HepG2 (cell line): Measurements from ENCODE around the gene DSTYK. TPM values are rescaled to one million over a fixed set of nuclear protein-coding genes. Genes with fewer than 3 reads are reported as not detected.

Experiments used
- ATAC-seq: fragments of 200-7000 bp; cut with Tn5 transposase; 3 replicates; pipeline ENCODE4 v1.9.1; 2020; ENCODE audit warnings: mild to moderate bottlenecking, moderate library complexity
- BruUV-seq: library from RNA; stranded (reverse); fragments of 400-500 nt; replicated peaks from 2 replicates; lab custom pipeline; 2021; lab: Mats Ljungman, UMichigan
- CTCF ChIA-PET: fragments of 300-600 bp; formaldehyde crosslinking; extraction: SDS; loops from one replicate; lab custom pipeline; 2021; ENCODE audit warnings: low total read pairs, inconsistent platforms, low intra/inter-chr PET ratio; lab: Yijun Ruan, JAX
- POLR2A ChIA-PET: fragments of 350-600 bp; sonication (Branson Sonifier 250); formaldehyde crosslinking; loops from one replicate; lab custom pipeline; 2020; ENCODE audit warnings: antibody characterized with exemption, inconsistent platforms; lab: Yijun Ruan, JAX
- DNase-seq: peaks from one replicate; pipeline ENCODE4 v3.0.0-alpha.2; 2015; ENCODE audit warnings: low spot score
- FAIRE-seq: peaks from 3 replicates; lab custom pipeline; 2011; peaks lifted over from hg19 to GRCh38; lab: Jason Lieb, UNC
- H2AFZ ChIP-seq: one replicate; pipeline ENCODE4 v1.6.1; 2011; ENCODE audit warnings: low read length, inconsistent platforms
- H3K27ac ChIP-seq: fragments of 300-600 bp; 3 replicates; pipeline ENCODE4 v1.8.0; 2011; ENCODE audit warnings: mixed run types, mild to moderate bottlenecking, mixed read lengths, low read length, inconsistent platforms; ENCODE audit not compliant: insufficient read depth; ENCODE audit errors: extremely low read length
- H3K27me3 ChIP-seq, 2 experiments: fragments of 200-600 bp in 1 of 2; 2 replicates in 1 of 2; 3 replicates in 1 of 2; pipeline versions ENCODE4 v1.6.0 to v1.8.0; 2011; ENCODE audit warnings: low read length in 2 of 2, mild to moderate bottlenecking in 2 of 2, moderate library complexity in 2 of 2, inconsistent platforms in 1 of 2; ENCODE audit not compliant: insufficient read depth in 2 of 2, control insufficient read depth in 1 of 2
- H3K36me3 ChIP-seq, 2 experiments: fragments of 200-600 bp in 1 of 2; replicated peaks in 1 of 2; 2 replicates in 1 of 2; 3 replicates in 1 of 2; pipeline versions ENCODE4 v1.5.1 to v1.8.0; 2011; ENCODE audit warnings: low read length in 2 of 2, inconsistent platforms in 1 of 2; ENCODE audit not compliant: insufficient read depth in 2 of 2, control insufficient read depth in 1 of 2
- H3K4me1 ChIP-seq: 2 replicates; pipeline ENCODE4 v1.5.1; 2012; ENCODE audit warnings: low read length, inconsistent platforms; ENCODE audit not compliant: insufficient read depth
- H3K4me2 ChIP-seq: 2 replicates; pipeline ENCODE4 v1.6.0; 2011; ENCODE audit warnings: low read depth, low read length, inconsistent platforms
- H3K4me3 ChIP-seq, 3 experiments: fragments of 200-600 bp in 1 of 3; sonication (generic), shearing (Covaris generic) in 1 of 3; replicated peaks in 1 of 3; 2 replicates each; pipeline ENCODE4 v1.5.1; 2011 to 2016; ENCODE audit warnings: low read length in 3 of 3, inconsistent platforms in 2 of 3, low read depth in 2 of 3, mild to moderate bottlenecking in 2 of 3, control low read depth in 1 of 3, mixed read lengths in 1 of 3; ENCODE audit not compliant: insufficient read depth in 1 of 3
- H3K79me2 ChIP-seq: one replicate; pipeline ENCODE4 v1.6.1; 2011; ENCODE audit warnings: low read length, inconsistent platforms; ENCODE audit not compliant: insufficient read depth
- H3K9ac ChIP-seq: 2 replicates; pipeline ENCODE4 v1.6.0; 2011; ENCODE audit warnings: mild to moderate bottlenecking, low read depth, low read length, inconsistent platforms; ENCODE audit not compliant: insufficient read depth
- H3K9me3 ChIP-seq: 2 replicates; pipeline ENCODE4 v1.5.1; 2012; ENCODE audit warnings: mild to moderate bottlenecking, low read length
- H4K20me1 ChIP-seq: 2 replicates; pipeline ENCODE4 v1.6.0; 2011; ENCODE audit warnings: inconsistent platforms, mild to moderate bottlenecking, low read length, moderate library complexity; ENCODE audit not compliant: insufficient read depth
- CENPX ChIP-seq: sonication (generic); formaldehyde crosslinking; IDR thresholded peaks from 2 replicates; pipeline ENCODE4 v1.9.0; 2021; ENCODE audit warnings: mild to moderate bottlenecking, missing genetic modification reagents, moderate library complexity
- FOXC1 ChIP-seq: sonication (generic); formaldehyde crosslinking; IDR thresholded peaks from 2 replicates; pipeline ENCODE4 v1.8.0; 2022; ENCODE audit warnings: mild to moderate bottlenecking, missing genetic modification reagents, borderline replicate concordance
- HDAC1 ChIP-seq: sonication (generic); formaldehyde crosslinking; IDR thresholded peaks from 2 replicates; pipeline ENCODE4 v1.5.1; 2020; ENCODE audit warnings: mild to moderate bottlenecking, missing genetic modification reagents
- MIER2 ChIP-seq: IDR thresholded peaks from 2 replicates; pipeline ENCODE4 v1.6.1; 2016; ENCODE audit warnings: missing biosample characterization, missing genetic modification reagents
- SP5 ChIP-seq: IDR thresholded peaks from 2 replicates; pipeline ENCODE4 v1.6.1; 2016; ENCODE audit warnings: low read depth, borderline replicate concordance
- TEAD3 ChIP-seq: optimal IDR thresholded peaks from 2 replicates; pipeline ENCODE3; 2016; ENCODE audit warnings: borderline replicate concordance
- TGIF2 ChIP-seq: IDR thresholded peaks from 2 replicates; pipeline ENCODE4 v1.6.1; 2016; ENCODE audit warnings: control low read depth, missing compliant biosample characterization
- ZMYM2 ChIP-seq: sonication (generic); formaldehyde crosslinking; IDR thresholded peaks from 2 replicates; pipeline ENCODE4 v1.8.0; 2022; ENCODE audit warnings: mild to moderate bottlenecking, missing genetic modification reagents
- ZNF260 ChIP-seq: sonication (generic); formaldehyde crosslinking; IDR thresholded peaks from 2 replicates; pipeline ENCODE4 v1.4.0; 2020; ENCODE audit warnings: missing genetic modification reagents, low read depth, mild to moderate bottlenecking, borderline replicate concordance
- ZNF264 ChIP-seq: sonication (generic); formaldehyde crosslinking; IDR thresholded peaks from 2 replicates; pipeline ENCODE4 v1.4.0; 2020; ENCODE audit warnings: missing genetic modification reagents
- ZNF619 ChIP-seq: sonication (generic); formaldehyde crosslinking; IDR thresholded peaks from 2 replicates; pipeline ENCODE4 v1.4.0; 2020; ENCODE audit warnings: mild to moderate bottlenecking, missing genetic modification reagents
- ZNF672 ChIP-seq: sonication (generic); formaldehyde crosslinking; IDR thresholded peaks from 2 replicates; pipeline ENCODE4 v1.8.1; 2022; ENCODE audit warnings: missing genetic modification reagents
- ZNF749 ChIP-seq: sonication (generic); formaldehyde crosslinking; IDR thresholded peaks from 2 replicates; pipeline ENCODE4 v1.8.0; 2022; ENCODE audit warnings: mild to moderate bottlenecking, missing genetic modification reagents, moderate library complexity, borderline replicate concordance
- WGBS: methylation state at CpG from one replicate; pipeline ENCODE4 v1.1.6; 2017; ENCODE audit warnings: low lambda C conversion rate; 5-methylcytosine and 5-hydroxymethylcytosine counted together
- in situ Hi-C: cut with HindIII; loops from 2 replicates; pipeline ENCODE4 v1.10.0; 2017; ENCODE audit warnings: low pct_unique_long_range_greater_than_20kb; ENCODE audit not compliant: extremely low pct_ligation_motif_present
- intact Hi-C: fragments of 100-400 bp; cut with micrococcal nuclease; formaldehyde crosslinking; loops from one replicate; pipeline ENCODE4 v1.10.0; 2022; ENCODE audit not compliant: unreplicated experiment
- polyA plus RNA-seq, 8 experiments: library from polyadenylated mRNA; depleted of rRNA in 3 of 8; stranded (reverse) in 7 of 8; unstranded in 1 of 8; fragments of >200 nt; fragmentation: Illumina TruSeq in 4 of 8; extraction: Trizol in 4 of 8; gene quantifications; 2 replicates each; pipeline versions ENCODE4 v1.2.1 to v1.2.3, GENCODE V29; 2011 to 2016; ENCODE audit warnings: low read depth in 4 of 8, missing spikeins in 1 of 8, mixed read lengths in 1 of 8; ENCODE audit not compliant: insufficient read depth in 1 of 8
- total RNA-seq, 5 experiments: library from RNA; depleted of rRNA; stranded (reverse); fragments of >200 nt; fragmentation: Illumina TruSeq; extraction: Trizol; gene quantifications; 2 replicates each; pipeline ENCODE4 v1.2.3, GENCODE V29; 2016; ENCODE audit warnings: low read depth in 1 of 5
- TF ChIP-seq, protein P1 (sequence below): IDR thresholded peaks from 2 replicates; pipeline ENCODE4 v1.6.1; 2016
- TF ChIP-seq, protein P2 (sequence below): sonication (generic); formaldehyde crosslinking; IDR thresholded peaks from 2 replicates; pipeline ENCODE4 v1.4.0; 2020; ENCODE audit warnings: mild to moderate bottlenecking, missing genetic modification reagents
- TF ChIP-seq, protein P3 (sequence below): sonication (generic); formaldehyde crosslinking; conservative IDR thresholded peaks from 2 replicates; pipeline ENCODE4 v1.5.0; 2020; ENCODE audit warnings: missing genetic modification reagents

Gene DSTYK
- total and polyA plus RNA-seq, 2 of the 13 experiments (the other 11 are each of a cell fraction or from before 2014, with no cell fraction given) = 2.6 to 4.8 TPM

DNA sequence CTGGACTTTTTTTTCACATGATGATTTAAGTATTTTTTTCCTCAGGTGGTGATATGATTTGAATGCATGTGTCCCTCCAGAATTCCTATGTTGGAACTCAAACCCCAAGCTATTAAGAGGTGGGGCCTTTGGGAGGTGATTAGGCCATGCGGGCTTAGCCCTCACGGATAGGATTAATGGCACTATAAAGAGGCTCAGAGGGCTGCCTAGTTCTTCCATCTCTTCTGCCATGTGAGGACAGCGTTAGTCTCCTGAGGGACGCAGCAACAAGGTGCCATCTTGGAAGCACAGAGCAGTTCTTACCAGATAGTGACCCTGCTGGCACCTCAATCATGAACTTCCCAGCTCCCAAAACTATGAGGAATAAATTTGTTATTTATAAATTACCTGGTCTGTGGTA lies 71.4 kb downstream of the DSTYK start:
- ChIA-PET POLR2A (interaction anchor here (2.1 kb wide), 1 partner anchor 18 kb away, joined by 9 read pairs; the partner anchor contains the start of gene RBBP5), CTCF (interaction anchor here (1.1 kb wide), 1 partner anchor 18 kb away, joined by 3 read pairs; the partner anchor contains the start of gene RBBP5)
- FAIRE-seq = no peak
- no peaks in the 10 kb centered on the region for H3K9me3 ChIP-seq
- no peak for DNase-seq
- no peaks in the 10 kb centered on the region for H3K79me2 ChIP-seq
- BruUV-seq = no TSS peak
- no peaks in the 10 kb centered on the region for H3K36me3 ChIP-seq
- H3K4me2 ChIP-seq = no peak overlapping the region
- intact Hi-C loops (loop anchor here (5.0 kb wide), 1 partner anchor 153 kb away; no protein-coding TSS in a partner anchor), in situ Hi-C loops (no loop called here)
- no peak for TF ChIP-seq SP5 (CRISPR knock-in tag)
- no peak for TF ChIP-seq FOXC1 (CRISPR knock-in tag)
- no peak for TF ChIP-seq TEAD3 (CRISPR knock-in tag)
- TF ChIP-seq ZNF619 (CRISPR knock-in tag) = no peak
- no peak for TF ChIP-seq HDAC1
- no peaks in the 10 kb centered on the region for H4K20me1 ChIP-seq
- H2AFZ ChIP-seq = no peak overlapping the region
- no peak overlapping the region for H3K9ac ChIP-seq
- H3K4me3 ChIP-seq = no peak overlapping the region
- no peak overlapping the region for H3K27ac ChIP-seq
- ATAC-seq = no peak
- peaks cover 24% of the 10 kb centered on the region for H3K4me1 ChIP-seq
- 88% methylated on average over 4 of the region's 4 CpGs for WGBS
- no peaks in the 10 kb centered on the region for H3K27me3 ChIP-seq

DNA sequence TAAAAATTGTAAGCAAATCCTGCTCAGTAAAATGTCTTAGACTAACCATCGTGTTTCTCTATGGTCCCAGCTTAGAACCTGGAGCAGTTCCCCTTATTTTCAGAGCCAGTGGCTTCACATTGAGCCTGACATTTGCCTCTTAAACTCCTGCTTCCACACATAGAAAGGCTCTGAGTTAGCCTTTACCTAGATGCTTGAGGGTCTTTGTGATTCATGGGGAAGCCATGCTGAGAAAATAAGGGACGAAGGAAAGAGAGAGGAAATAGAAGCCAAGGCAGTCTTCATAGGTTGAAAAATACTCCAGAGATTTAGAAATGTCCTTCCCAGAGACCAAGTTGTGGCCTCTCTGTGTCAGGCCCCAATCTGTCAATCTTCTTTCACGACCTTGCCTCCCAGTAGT lies 73.6 kb downstream of the DSTYK start:
- H3K9ac ChIP-seq = no peak overlapping the region
- H3K27me3 ChIP-seq = no peaks in the 10 kb centered on the region
- no peak overlapping the region for H3K4me3 ChIP-seq
- peaks cover 11% of the 10 kb centered on the region; the same call in 1 of the 2 replicates for H3K4me1 ChIP-seq
- H4K20me1 ChIP-seq = no peaks in the 10 kb centered on the region
- FAIRE-seq = no peak
- CTCF ChIA-PET = no interaction called here
- H3K4me2 ChIP-seq = no peak overlapping the region
- BruUV-seq = no TSS peak
- no peaks in the 10 kb centered on the region for H3K9me3 ChIP-seq
- no peaks in the 10 kb centered on the region for H3K79me2 ChIP-seq
- H3K36me3 ChIP-seq = no peaks in the 10 kb centered on the region
- no peak overlapping the region for H2AFZ ChIP-seq
- intact Hi-C loops (no loop called here), in situ Hi-C loops (no loop called here)
- no peak for DNase-seq
- POLR2A ChIA-PET = no interaction called here
- no peak overlapping the region for H3K27ac ChIP-seq
- ATAC-seq = no peak
- WGBS = 39% methylated on average over 3 of the region's 3 CpGs
- TF ChIP-seq, protein P1, sequence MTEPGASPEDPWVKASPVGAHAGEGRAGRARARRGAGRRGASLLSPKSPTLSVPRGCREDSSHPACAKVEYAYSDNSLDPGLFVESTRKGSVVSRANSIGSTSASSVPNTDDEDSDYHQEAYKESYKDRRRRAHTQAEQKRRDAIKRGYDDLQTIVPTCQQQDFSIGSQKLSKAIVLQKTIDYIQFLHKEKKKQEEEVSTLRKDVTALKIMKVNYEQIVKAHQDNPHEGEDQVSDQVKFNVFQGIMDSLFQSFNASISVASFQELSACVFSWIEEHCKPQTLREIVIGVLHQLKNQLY (CRISPR knock-in tag) = no peak
- no peak for TF ChIP-seq ZNF264 (CRISPR knock-in tag)
- no peak for TF ChIP-seq ZNF260 (CRISPR knock-in tag)
- no peak for TF ChIP-seq ZNF749 (CRISPR knock-in tag)
- TF ChIP-seq, protein P2, sequence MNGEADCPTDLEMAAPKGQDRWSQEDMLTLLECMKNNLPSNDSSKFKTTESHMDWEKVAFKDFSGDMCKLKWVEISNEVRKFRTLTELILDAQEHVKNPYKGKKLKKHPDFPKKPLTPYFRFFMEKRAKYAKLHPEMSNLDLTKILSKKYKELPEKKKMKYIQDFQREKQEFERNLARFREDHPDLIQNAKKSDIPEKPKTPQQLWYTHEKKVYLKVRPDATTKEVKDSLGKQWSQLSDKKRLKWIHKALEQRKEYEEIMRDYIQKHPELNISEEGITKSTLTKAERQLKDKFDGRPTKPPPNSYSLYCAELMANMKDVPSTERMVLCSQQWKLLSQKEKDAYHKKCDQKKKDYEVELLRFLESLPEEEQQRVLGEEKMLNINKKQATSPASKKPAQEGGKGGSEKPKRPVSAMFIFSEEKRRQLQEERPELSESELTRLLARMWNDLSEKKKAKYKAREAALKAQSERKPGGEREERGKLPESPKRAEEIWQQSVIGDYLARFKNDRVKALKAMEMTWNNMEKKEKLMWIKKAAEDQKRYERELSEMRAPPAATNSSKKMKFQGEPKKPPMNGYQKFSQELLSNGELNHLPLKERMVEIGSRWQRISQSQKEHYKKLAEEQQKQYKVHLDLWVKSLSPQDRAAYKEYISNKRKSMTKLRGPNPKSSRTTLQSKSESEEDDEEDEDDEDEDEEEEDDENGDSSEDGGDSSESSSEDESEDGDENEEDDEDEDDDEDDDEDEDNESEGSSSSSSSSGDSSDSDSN (CRISPR knock-in tag) = no peak
- TF ChIP-seq CENPX (CRISPR knock-in tag) = no peak
- no peak for TF ChIP-seq TGIF2 (CRISPR knock-in tag)
- TF ChIP-seq ZNF672 (CRISPR knock-in tag) = no peak
- no peak for TF ChIP-seq MIER2 (CRISPR knock-in tag)
- TF ChIP-seq, protein P3, sequence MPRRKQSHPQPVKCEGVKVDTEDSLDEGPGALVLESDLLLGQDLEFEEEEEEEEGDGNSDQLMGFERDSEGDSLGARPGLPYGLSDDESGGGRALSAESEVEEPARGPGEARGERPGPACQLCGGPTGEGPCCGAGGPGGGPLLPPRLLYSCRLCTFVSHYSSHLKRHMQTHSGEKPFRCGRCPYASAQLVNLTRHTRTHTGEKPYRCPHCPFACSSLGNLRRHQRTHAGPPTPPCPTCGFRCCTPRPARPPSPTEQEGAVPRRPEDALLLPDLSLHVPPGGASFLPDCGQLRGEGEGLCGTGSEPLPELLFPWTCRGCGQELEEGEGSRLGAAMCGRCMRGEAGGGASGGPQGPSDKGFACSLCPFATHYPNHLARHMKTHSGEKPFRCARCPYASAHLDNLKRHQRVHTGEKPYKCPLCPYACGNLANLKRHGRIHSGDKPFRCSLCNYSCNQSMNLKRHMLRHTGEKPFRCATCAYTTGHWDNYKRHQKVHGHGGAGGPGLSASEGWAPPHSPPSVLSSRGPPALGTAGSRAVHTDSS (CRISPR knock-in tag) = no peak
- TF ChIP-seq ZMYM2 (CRISPR knock-in tag) = no peak
